ENCODE data around the gene SUN1. TPM values are rescaled to one million over a fixed set of nuclear protein-coding genes. Genes with fewer than 3 reads are reported as not detected.

SUN1 gene, protein sequence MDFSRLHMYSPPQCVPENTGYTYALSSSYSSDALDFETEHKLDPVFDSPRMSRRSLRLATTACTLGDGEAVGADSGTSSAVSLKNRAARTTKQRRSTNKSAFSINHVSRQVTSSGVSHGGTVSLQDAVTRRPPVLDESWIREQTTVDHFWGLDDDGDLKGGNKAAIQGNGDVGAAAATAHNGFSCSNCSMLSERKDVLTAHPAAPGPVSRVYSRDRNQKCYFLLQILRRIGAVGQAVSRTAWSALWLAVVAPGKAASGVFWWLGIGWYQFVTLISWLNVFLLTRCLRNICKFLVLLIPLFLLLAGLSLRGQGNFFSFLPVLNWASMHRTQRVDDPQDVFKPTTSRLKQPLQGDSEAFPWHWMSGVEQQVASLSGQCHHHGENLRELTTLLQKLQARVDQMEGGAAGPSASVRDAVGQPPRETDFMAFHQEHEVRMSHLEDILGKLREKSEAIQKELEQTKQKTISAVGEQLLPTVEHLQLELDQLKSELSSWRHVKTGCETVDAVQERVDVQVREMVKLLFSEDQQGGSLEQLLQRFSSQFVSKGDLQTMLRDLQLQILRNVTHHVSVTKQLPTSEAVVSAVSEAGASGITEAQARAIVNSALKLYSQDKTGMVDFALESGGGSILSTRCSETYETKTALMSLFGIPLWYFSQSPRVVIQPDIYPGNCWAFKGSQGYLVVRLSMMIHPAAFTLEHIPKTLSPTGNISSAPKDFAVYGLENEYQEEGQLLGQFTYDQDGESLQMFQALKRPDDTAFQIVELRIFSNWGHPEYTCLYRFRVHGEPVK
- total RNA-seq (2013), result 41.6 TPM
- polyA plus RNA-seq, result 100 to 1,000 TPM in 1 of 3 donors, 10 to 100 TPM in 2; 44.2 to 154 (median 51.5) TPM
- 63.9 and 79.9 TPM in 2 replicates for polyA minus RNA-seq
- 10.6 to 62.1 (median 49.3) reads per million in 11 experiments for total RNA-seq

DNA sequence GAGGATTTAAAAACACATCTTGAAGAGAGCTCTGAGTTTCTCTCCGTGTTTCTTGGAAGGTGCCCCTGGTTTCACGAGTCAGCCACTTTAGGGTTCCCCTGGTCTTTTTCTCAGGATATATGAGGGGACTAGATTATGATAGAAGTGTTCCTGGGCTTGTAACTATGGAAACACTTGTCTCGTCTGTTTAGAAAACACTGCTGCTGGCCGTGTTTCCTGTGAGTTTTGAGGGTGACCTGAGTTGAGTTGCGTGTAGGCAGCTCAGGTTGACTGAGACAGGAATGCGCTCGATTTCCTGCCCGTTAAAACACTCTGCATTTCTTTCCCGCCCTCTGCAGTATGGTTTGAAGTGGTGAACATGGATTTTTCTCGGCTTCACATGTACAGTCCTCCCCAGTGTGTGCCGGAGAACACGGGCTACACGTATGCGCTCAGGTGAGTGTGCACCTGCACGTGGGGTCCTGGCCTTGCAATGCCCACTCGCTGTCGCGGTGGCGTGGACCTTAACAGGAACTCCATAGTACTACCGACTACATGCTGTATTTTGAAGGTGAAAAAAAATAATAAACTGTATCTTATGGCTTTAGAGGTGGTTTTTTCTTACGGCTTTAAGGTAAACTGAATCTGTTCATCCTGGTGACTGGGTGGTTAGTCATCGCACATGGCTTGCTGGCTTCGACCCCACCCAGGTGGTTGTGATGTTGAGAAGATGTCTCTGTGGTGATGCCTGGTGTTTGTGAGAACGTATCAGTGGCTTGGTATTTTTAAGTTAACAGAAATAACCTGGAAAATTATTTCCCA, at the start of gene SUN1:
TSS of gene SUN1 (plus strand) at position 310 of the 801 bp plus-strand sequence. CDS start at position 359, 49 bp downstream.
- 69% methylated on average over 14 of the region's 24 CpGs for WGBS (ENCODE audit: insufficient coverage)
- peaks cover 0 to 2% (median 0%) of the 10 kb centered on the region in 7 donors for H3K9me3 Mint-ChIP-seq
- no peaks in the 10 kb centered on the region for H3K9me3 ChIP-seq (replicated peaks in 1 of 2; ENCODE audit: control insufficient read depth in 1 of 2, insufficient read depth in 1 of 2, low read length in 2 of 2)
- no peak within 1 kb of the TSS for H3K4me3 ChIP-seq (replicated peaks in 1 of 3; ENCODE audit: low read depth in 2 of 3, low read length in 3 of 3)
- H4K20me1 ChIP-seq (ENCODE audit: insufficient read depth, low read length), result peaks cover 96% of the 10 kb centered on the region
- intact Hi-C loops (cut with micrococcal nuclease), result no loop called here
- peaks cover 44 to 73% of the 10 kb centered on the region in 2 donors for H3K36me3 Mint-ChIP-seq
- peak within 1 kb of the TSS in 4 of 7 donors; percentile 10 to 63 (median 36) for H3K27ac Mint-ChIP-seq
- peaks cover 5 to 29% (median 24%) of the 10 kb centered on the region in 3 donors for H3K27me3 Mint-ChIP-seq (ENCODE audit: low read depth in 3 of 3)
- no peak for DNase-seq
- no peaks in the 10 kb centered on the region for H3K27me3 ChIP-seq (ENCODE audit: control insufficient read depth in 2 of 2, insufficient read depth in 2 of 2, low read length in 2 of 2)
- H2AFZ ChIP-seq (ENCODE audit: insufficient read depth, low read depth, low read length, poor library complexity, severe bottlenecking), result no peak within 1 kb of the TSS
- peak within 1 kb of the TSS in 1 of 2 donors; percentile 49 for H3K4me3 Mint-ChIP-seq
- H3K79me2 ChIP-seq (ENCODE audit: insufficient read depth, low read length), result peaks cover 24% of the 10 kb centered on the region
- peaks cover 10 to 23% of the 10 kb centered on the region in 2 donors for H3K4me1 ChIP-seq (ENCODE audit: control insufficient read depth in 1 of 2, insufficient read depth in 2 of 2, low read length in 2 of 2)
- H3K4me1 Mint-ChIP-seq, result peaks cover 34% of the 10 kb centered on the region
- no peak within 1 kb of the TSS for H3K9ac ChIP-seq (ENCODE audit: insufficient read depth, low read length, poor library complexity, severe bottlenecking)
- peak within 1 kb of the TSS; percentile 13 for H3K4me2 ChIP-seq (replicated peaks; ENCODE audit: extremely low read depth, low read length, poor library complexity, severe bottlenecking)
- peaks cover 13 to 40% of the 10 kb centered on the region in 2 donors for H3K36me3 ChIP-seq (replicated peaks in 1 of 2; ENCODE audit: control insufficient read depth in 1 of 2, insufficient read depth in 2 of 2, low read length in 2 of 2)
- TF ChIP-seq, protein P1, sequence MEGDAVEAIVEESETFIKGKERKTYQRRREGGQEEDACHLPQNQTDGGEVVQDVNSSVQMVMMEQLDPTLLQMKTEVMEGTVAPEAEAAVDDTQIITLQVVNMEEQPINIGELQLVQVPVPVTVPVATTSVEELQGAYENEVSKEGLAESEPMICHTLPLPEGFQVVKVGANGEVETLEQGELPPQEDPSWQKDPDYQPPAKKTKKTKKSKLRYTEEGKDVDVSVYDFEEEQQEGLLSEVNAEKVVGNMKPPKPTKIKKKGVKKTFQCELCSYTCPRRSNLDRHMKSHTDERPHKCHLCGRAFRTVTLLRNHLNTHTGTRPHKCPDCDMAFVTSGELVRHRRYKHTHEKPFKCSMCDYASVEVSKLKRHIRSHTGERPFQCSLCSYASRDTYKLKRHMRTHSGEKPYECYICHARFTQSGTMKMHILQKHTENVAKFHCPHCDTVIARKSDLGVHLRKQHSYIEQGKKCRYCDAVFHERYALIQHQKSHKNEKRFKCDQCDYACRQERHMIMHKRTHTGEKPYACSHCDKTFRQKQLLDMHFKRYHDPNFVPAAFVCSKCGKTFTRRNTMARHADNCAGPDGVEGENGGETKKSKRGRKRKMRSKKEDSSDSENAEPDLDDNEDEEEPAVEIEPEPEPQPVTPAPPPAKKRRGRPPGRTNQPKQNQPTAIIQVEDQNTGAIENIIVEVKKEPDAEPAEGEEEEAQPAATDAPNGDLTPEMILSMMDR (IDR thresholded peaks at IDR 0.05), result no peak
- no peak within 1 kb of the TSS for H3K27ac ChIP-seq (ENCODE audit: low read depth in 1 of 2, low read length in 2 of 2)
